GM18909 (cell line): ENCODE measurements around the gene SRA1.
"Not testable (repeated sequence)": the region's sequence is repeated elsewhere in the genome, so short reads cannot be mapped to it uniquely, and the experiment has no call there.

Experiments used
- ATAC-seq: cut with Tn5 transposase; IDR thresholded peaks from one replicate; pipeline ENCODE4 v1.9.1; 2021; ENCODE audit warnings: mild to moderate bottlenecking; ENCODE audit not compliant: unreplicated experiment, poor library complexity

SRA1 gene

GRCh38 chr5:140557136-140557805 is at the start of gene SRA1:
SRA1 (minus strand) TSS chr5:140557473; CDS start chr5:140557452, 21 bp downstream.
- peak; percentile 96 for ATAC-seq

GRCh38 chr5:140607031-140607430 is 49.8 kb upstream of the SRA1 start:
- ATAC-seq: no peak

- no peak for ATAC-seq
Observed at GRCh38 chr5:140605879-140606278, 48.6 kb upstream of the SRA1 start.

- ATAC-seq: no peak
Observed at GRCh38 chr5:140603734-140604133, 46.5 kb upstream of the SRA1 start.

GRCh38 chr5:140603446-140603698 is 46.1 kb upstream of the SRA1 start:
- ATAC-seq: not testable (repeated sequence)

- ATAC-seq: no peak
Observed at GRCh38 chr5:140602147-140602546, 44.9 kb upstream of the SRA1 start.

GRCh38 chr5:140600096-140600495 is 42.8 kb upstream of the SRA1 start:
- ATAC-seq: no peak

GRCh38 chr5:140598836-140599235 is 41.6 kb upstream of the SRA1 start:
- ATAC-seq: no peak

GRCh38 chr5:140596321-140596741 is 39.1 kb upstream of the SRA1 start:
- no peak for ATAC-seq

- ATAC-seq: no peak
Observed at GRCh38 chr5:140595538-140596300, 38.4 kb upstream of the SRA1 start.

GRCh38 chr5:140594169-140594568 is 36.9 kb upstream of the SRA1 start:
- ATAC-seq: no peak

GRCh38 chr5:140593070-140593469 is 35.8 kb upstream of the SRA1 start:
- not testable (repeated sequence) for ATAC-seq

GRCh38 chr5:140591747-140592372 is 34.6 kb upstream of the SRA1 start:
- ATAC-seq: no peak

- no peak for ATAC-seq
Observed at GRCh38 chr5:140590861-140591260, 33.6 kb upstream of the SRA1 start.

GRCh38 chr5:140588311-140589070 is 31.2 kb upstream of the SRA1 start:
- no peak for ATAC-seq

- ATAC-seq: no peak
Observed at GRCh38 chr5:140587495-140587894, 30.2 kb upstream of the SRA1 start.

- ATAC-seq: not testable (repeated sequence)
Observed at GRCh38 chr5:140579188-140579747, 22.0 kb upstream of the SRA1 start.

- no peak for ATAC-seq
Observed at GRCh38 chr5:140576776-140577201, 19.5 kb upstream of the SRA1 start.

GRCh38 chr5:140575309-140575708 is 18.0 kb upstream of the SRA1 start:
- ATAC-seq: no peak

GRCh38 chr5:140574165-140574564 is 16.9 kb upstream of the SRA1 start:
- no peak for ATAC-seq
